IMR-90 (cell line): ENCODE measurements around the gene QPRT. TPM values are rescaled to one million over a fixed set of nuclear protein-coding genes. Genes with fewer than 3 reads are reported as not detected.

Source experiments
- ATAC-seq: fragments of 200-7000 bp; cut with Tn5 transposase; 2 replicates; pipeline ENCODE4 v1.9.1; 2020; ENCODE audit warnings: low read depth, mild to moderate bottlenecking, moderate library complexity
- BruUV-seq: library from RNA; stranded (reverse); fragments of 400-500 nt; replicated peaks from 2 replicates; lab custom pipeline; 2021; lab: Mats Ljungman, UMichigan
- CTCF ChIA-PET: fragments of 300-600 bp; formaldehyde crosslinking; extraction: SDS; loops from one replicate; lab custom pipeline; 2021; ENCODE audit warnings: antibody characterized with exemption; lab: Yijun Ruan, JAX
- POLR2A ChIA-PET: fragments of 300-600 bp; sonication (Branson Sonifier 250); formaldehyde crosslinking; loops from one replicate; lab custom pipeline; 2022; ENCODE audit warnings: antibody characterized with exemption; ENCODE audit not compliant: unreplicated experiment; lab: Charles Lee
- DNase-seq: peaks from one replicate; pipeline ENCODE4 v3.0.0; 2013
- H2AFZ ChIP-seq: replicated peaks from 2 replicates; pipeline ENCODE3; 2013; ENCODE audit warnings: low read length, mild to moderate bottlenecking; ENCODE audit not compliant: poor library complexity
- H2AK5ac ChIP-seq: 2 replicates; pipeline ENCODE4 v1.6.1; 2013; ENCODE audit warnings: low read depth, low read length, inconsistent platforms
- H2AK9ac ChIP-seq: replicated peaks from 2 replicates; pipeline ENCODE3; 2013; ENCODE audit warnings: mild to moderate bottlenecking, low read depth, low read length, moderate library complexity; ENCODE audit not compliant: poor library complexity
- H2BK120ac ChIP-seq: 2 replicates; pipeline ENCODE4 v1.6.1; 2013; ENCODE audit warnings: low read depth, low read length, inconsistent platforms
- H2BK15ac ChIP-seq: 3 replicates; pipeline ENCODE4 v1.6.1; 2013; ENCODE audit warnings: low read depth, low read length, inconsistent platforms
- H2BK20ac ChIP-seq: 2 replicates; pipeline ENCODE4 v1.6.1; 2013; ENCODE audit warnings: low read depth, mild to moderate bottlenecking, inconsistent platforms, low read length, moderate library complexity
- H2BK5ac ChIP-seq: 2 replicates; pipeline ENCODE4 v1.6.1; 2013; ENCODE audit warnings: mild to moderate bottlenecking, low read depth, low read length, inconsistent platforms; ENCODE audit not compliant: poor library complexity, severe bottlenecking
- H3K14ac ChIP-seq: replicated peaks from 2 replicates; pipeline ENCODE4 v1.6.1; 2013; ENCODE audit warnings: low read depth, low read length, inconsistent platforms
- H3K18ac ChIP-seq: 2 replicates; pipeline ENCODE4 v1.6.1; 2013; ENCODE audit warnings: low read depth, low read length, control low read depth
- H3K23ac ChIP-seq: 2 replicates; pipeline ENCODE4 v1.6.1; 2013; ENCODE audit warnings: low read depth, low read length, inconsistent platforms
- H3K27ac ChIP-seq: 2 replicates; pipeline ENCODE4 v1.5.1; 2013; ENCODE audit warnings: mild to moderate bottlenecking, control low read depth, low read length; ENCODE audit not compliant: insufficient read depth
- H3K27me3 ChIP-seq: 2 replicates; pipeline ENCODE4 v1.6.1; 2013; ENCODE audit warnings: low read length; ENCODE audit not compliant: control insufficient read depth, insufficient read depth
- H3K36me3 ChIP-seq: 2 replicates; pipeline ENCODE4 v1.6.1; 2013; ENCODE audit warnings: low read length, mixed read lengths; ENCODE audit not compliant: control insufficient read depth, insufficient read depth
- H3K4ac ChIP-seq: 2 replicates; pipeline ENCODE4 v1.6.1; 2013; ENCODE audit warnings: low read depth, low read length, inconsistent platforms
- H3K4me1 ChIP-seq: 2 replicates; pipeline ENCODE4 v1.6.1; 2013; ENCODE audit warnings: low read length, mixed read lengths; ENCODE audit not compliant: control insufficient read depth, insufficient read depth
- H3K4me2 ChIP-seq: 2 replicates; pipeline ENCODE4 v1.6.1; 2013; ENCODE audit warnings: low read depth, mild to moderate bottlenecking, control low read depth, low read length, moderate library complexity
- H3K4me3 ChIP-seq: 2 replicates; pipeline ENCODE4 v1.5.1; 2013; ENCODE audit warnings: low read depth, mild to moderate bottlenecking, control low read depth, low read length, moderate library complexity; ENCODE audit not compliant: insufficient read depth
- H3K56ac ChIP-seq: 2 replicates; pipeline ENCODE4 v1.6.1; 2013; ENCODE audit warnings: low read length, inconsistent platforms; ENCODE audit not compliant: insufficient read depth; ENCODE audit errors: extremely low read depth
- H3K79me1 ChIP-seq, 2 experiments: 2 replicates each; pipeline ENCODE4 v1.6.1; 2013; ENCODE audit warnings: low read length in 2 of 2, inconsistent platforms in 1 of 2, low read depth in 1 of 2
- H3K9ac ChIP-seq: 2 replicates; pipeline ENCODE4 v1.6.1; 2013; ENCODE audit warnings: low read depth, low read length, control low read depth
- H3K9me1 ChIP-seq: 2 replicates; pipeline ENCODE4 v1.6.1; 2013; ENCODE audit warnings: low read length, inconsistent platforms; ENCODE audit not compliant: insufficient read depth
- H3K9me3 ChIP-seq: 2 replicates; pipeline ENCODE4 v1.6.1; 2013; ENCODE audit warnings: low read length; ENCODE audit not compliant: control insufficient read depth, insufficient read depth
- H4K20me1 ChIP-seq: 2 replicates; pipeline ENCODE4 v1.6.1; 2013; ENCODE audit warnings: low read length, inconsistent platforms; ENCODE audit not compliant: insufficient read depth
- H4K5ac ChIP-seq: 2 replicates; pipeline ENCODE4 v1.6.1; 2013; ENCODE audit warnings: mild to moderate bottlenecking, low read depth, low read length, control low read depth
- H4K8ac ChIP-seq, 2 experiments: 2 replicates each; pipeline ENCODE4 v1.6.1; 2013; ENCODE audit warnings: low read depth in 2 of 2, low read length in 2 of 2, control low read depth in 1 of 2, inconsistent platforms in 1 of 2
- H4K91ac ChIP-seq: 2 replicates; pipeline ENCODE4 v1.6.1; 2013; ENCODE audit warnings: low read depth, low read length, inconsistent platforms; ENCODE audit not compliant: insufficient read depth
- CEBPB ChIP-seq: IDR thresholded peaks from 2 replicates; pipeline ENCODE4 v1.6.1; 2012; ENCODE audit warnings: low read depth, low read length, improper control_type of control experiment
- CHD1 ChIP-seq: IDR thresholded peaks from 2 replicates; pipeline ENCODE4 v1.6.1; 2012; ENCODE audit warnings: low read depth, low read length, improper control_type of control experiment
- FOS ChIP-seq: fragments of 150-350 bp; IDR thresholded peaks from 2 replicates; pipeline ENCODE4 v1.6.1; 2016; ENCODE audit warnings: low read depth, low read length
- MAFK ChIP-seq: IDR thresholded peaks from 2 replicates; pipeline ENCODE4 v1.6.1; 2012; ENCODE audit warnings: low read depth, low read length, improper control_type of control experiment
- MAZ ChIP-seq: IDR thresholded peaks from 2 replicates; pipeline ENCODE4 v1.6.1; 2012; ENCODE audit warnings: low read depth, mild to moderate bottlenecking, low read length, improper control_type of control experiment, moderate library complexity, borderline replicate concordance
- MXI1 ChIP-seq: IDR thresholded peaks from 2 replicates; pipeline ENCODE4 v1.6.1; 2012; ENCODE audit warnings: low read depth, mild to moderate bottlenecking, low read length, moderate library complexity, borderline replicate concordance
- NFE2L2 ChIP-seq: fragments of 150-350 bp; IDR thresholded peaks from 2 replicates; pipeline ENCODE4 v1.6.1; 2016; ENCODE audit warnings: low read depth, mild to moderate bottlenecking, low read length
- POLR2A ChIP-seq: IDR thresholded peaks from 2 replicates; pipeline ENCODE4 v1.6.1; 2012; ENCODE audit warnings: mild to moderate bottlenecking, low read depth, low read length
- RAD21 ChIP-seq: IDR thresholded peaks from 2 replicates; pipeline ENCODE4 v1.6.1; 2012; ENCODE audit warnings: low read length, improper control_type of control experiment
- RCOR1 ChIP-seq: IDR thresholded peaks from 2 replicates; pipeline ENCODE4 v1.6.1; 2012; ENCODE audit warnings: mild to moderate bottlenecking, low read length, improper control_type of control experiment; ENCODE audit not compliant: insufficient replicate concordance
- RFX5 ChIP-seq: IDR thresholded peaks from 2 replicates; pipeline ENCODE4 v1.8.0; 2012; ENCODE audit warnings: low read depth, mild to moderate bottlenecking, low read length, moderate library complexity
- SMC3 ChIP-seq: fragments of 150-350 bp; IDR thresholded peaks from 2 replicates; pipeline ENCODE4 v1.6.1; 2016; ENCODE audit warnings: low read depth, mild to moderate bottlenecking, antibody characterized with exemption, low read length, moderate library complexity
- WGBS, 2 experiments: methylation state at CpG; one replicate each; pipeline versions ENCODE4 v1.1.5 to v1.1.7; 2013; ENCODE audit warnings: missing lambda C conversion rate in 2 of 2; ENCODE audit not compliant: insufficient read length in 1 of 2; ENCODE audit errors: extremely low coverage in 2 of 2; 5-methylcytosine and 5-hydroxymethylcytosine counted together
- dilution Hi-C: fragments of 300-500 bp; cut with HindIII; formaldehyde crosslinking; loops from one replicate; pipeline ENCODE4 v1.14.3; 2018; ENCODE audit warnings: low sequenced_read_pairs; ENCODE audit not compliant: unreplicated experiment
- in situ Hi-C: fragments of 300-500 bp; cut with MboI; formaldehyde crosslinking; loops from 3 replicates; pipeline ENCODE4 v1.14.3; 2019; ENCODE audit warnings: low sequenced_read_pairs, inconsistent platforms, mixed read lengths
- intact Hi-C: fragments of 100-400 bp; cut with micrococcal nuclease; formaldehyde crosslinking; loops from 2 replicates; pipeline ENCODE4 v1.10.0; 2022
- polyA plus RNA-seq, 3 experiments: library from polyadenylated mRNA; depleted of rRNA; stranded (reverse); fragments of >200 nt; gene quantifications; 2 replicates each; pipeline ENCODE4 v1.2.3, GENCODE V29; 2012; ENCODE audit warnings: low replicate concordance in 1 of 3
- total RNA-seq: library from RNA; depleted of rRNA; stranded (reverse); fragments of >200 nt; gene quantifications from 2 replicates; pipeline ENCODE4 v1.2.3, GENCODE V29; 2012

The QPRT gene
- total and polyA plus RNA-seq, 2 of the 4 experiments (the other 2 are of a cell fraction) = 3.4 to 6.3 TPM

- Histone ChIP-seq H2BK20ac (no peak overlapping the region), H3K4me3 (no peak overlapping the region), H3K27ac (no peak overlapping the region), H3K36me3 (no peaks in the 10 kb centered on the region), H4K91ac (no peak overlapping the region), H3K4me1 (peaks cover 5% of the 10 kb centered on the region; the same call in 1 of the 2 replicates), H3K9me1 (peaks cover 2% of the 10 kb centered on the region; the same call in 1 of the 2 replicates), H4K8ac (no peak overlapping the region), H3K4ac (no peak overlapping the region), H3K18ac (no peak overlapping the region), H2AK9ac (no peak overlapping the region), H2AK5ac (no peak overlapping the region), H4K5ac (no peak overlapping the region), H3K4me2 (no peak overlapping the region), H3K14ac (no peak overlapping the region), H3K23ac (no peak overlapping the region), H3K9me3 (no peaks in the 10 kb centered on the region), H3K79me1 (no peaks in the 10 kb centered on the region), H2BK15ac (no peak overlapping the region), H3K9ac (no peak overlapping the region), H2AFZ (no peak overlapping the region), H2BK5ac (no peak overlapping the region), H2BK120ac (no peak overlapping the region), H4K20me1 (no peaks in the 10 kb centered on the region), H3K27me3 (no peaks in the 10 kb centered on the region; the same call in 1 of the 2 replicates), H3K56ac (no peak overlapping the region)
- in situ Hi-C loops (no loop called here), intact Hi-C loops (no loop called here), dilution Hi-C loops (no loop called here)
- WGBS, 2 experiments = 90% methylated on average over 2 of the region's 6 CpGs; no CpG with 5 or more reads in 1 of the 2 experiments
- CTCF ChIA-PET = no interaction called here
- POLR2A ChIA-PET = no interaction called here
- ATAC-seq = no peak
- TF ChIP-seq CEBPB = no peak
- no peak for TF ChIP-seq CHD1
- no peak for TF ChIP-seq POLR2A
- TF ChIP-seq FOS = no peak
- TF ChIP-seq NFE2L2 = no peak
- no peak for TF ChIP-seq SMC3
- no peak for TF ChIP-seq MXI1
- no peak for TF ChIP-seq RCOR1
- TF ChIP-seq RAD21 = no peak
- no peak for TF ChIP-seq MAZ
- no peak for TF ChIP-seq MAFK
- TF ChIP-seq RFX5 = no peak
- no peak for DNase-seq
- BruUV-seq = no TSS peak
Measured at GRCh38 chr16:29673501-29673900, 5.5 kb upstream of the QPRT start.
